HG02763 (cell line): ENCODE measurements around the gene HSDL2.
"Not testable (repeated sequence)": the region's sequence is repeated elsewhere in the genome, so short reads cannot be mapped to it uniquely, and the experiment has no call there.

Experiments used
- ATAC-seq: cut with Tn5 transposase; IDR thresholded peaks from one replicate; pipeline ENCODE4 v1.9.1; 2021; ENCODE audit warnings: mild to moderate bottlenecking, moderate library complexity; ENCODE audit not compliant: unreplicated experiment

HSDL2 gene

GRCh38 chr9:112393146-112393545 is 13.2 kb downstream of the HSDL2 start:
- not testable (repeated sequence) for ATAC-seq

- no peak for ATAC-seq
These were observed 16.5 kb downstream of the HSDL2 start for GRCh38 chr9:112396416-112396815.

GRCh38 chr9:112396872-112397271 is 17.0 kb downstream of the HSDL2 start:
- no peak for ATAC-seq

GRCh38 chr9:112401175-112401815 is 21.4 kb downstream of the HSDL2 start:
- no peak for ATAC-seq

GRCh38 chr9:112403614-112404201 is 23.8 kb downstream of the HSDL2 start:
- ATAC-seq: no peak

- no peak for ATAC-seq
These were observed 24.6 kb downstream of the HSDL2 start for GRCh38 chr9:112404508-112404932.

- ATAC-seq: no peak
These were observed 28.4 kb downstream of the HSDL2 start for GRCh38 chr9:112408275-112408674.

GRCh38 chr9:112408819-112409218 is 28.9 kb downstream of the HSDL2 start:
- no peak for ATAC-seq

GRCh38 chr9:112409758-112410157 is 29.9 kb downstream of the HSDL2 start:
- no peak for ATAC-seq

GRCh38 chr9:112411626-112412027 is 31.7 kb downstream of the HSDL2 start:
- no peak for ATAC-seq

- not testable (repeated sequence) for ATAC-seq
These were observed 33.8 kb downstream of the HSDL2 start for GRCh38 chr9:112413728-112414127.

- ATAC-seq: no peak
These were observed 40.3 kb downstream of the HSDL2 start for GRCh38 chr9:112420208-112420607.

- no peak for ATAC-seq
These were observed 41.9 kb downstream of the HSDL2 start for GRCh38 chr9:112421771-112422222.

GRCh38 chr9:112422417-112423148 is 42.7 kb downstream of the HSDL2 start:
- ATAC-seq: no peak

- ATAC-seq: no peak
These were observed 50.2 kb downstream of the HSDL2 start for GRCh38 chr9:112430006-112430522.

- ATAC-seq: no peak
These were observed 53.8 kb downstream of the HSDL2 start for GRCh38 chr9:112433499-112434392.

- no peak for ATAC-seq
These were observed 54.6 kb downstream of the HSDL2 start for GRCh38 chr9:112434487-112434886.

- ATAC-seq: no peak
These were observed 57.5 kb downstream of the HSDL2 start for GRCh38 chr9:112437406-112437805.

GRCh38 chr9:112439171-112439570 is 59.3 kb downstream of the HSDL2 start:
- no peak for ATAC-seq

- ATAC-seq: no peak
These were observed 59.9 kb downstream of the HSDL2 start for GRCh38 chr9:112439825-112440224.

- no peak for ATAC-seq
These were observed 63.3 kb downstream of the HSDL2 start for GRCh38 chr9:112443200-112443599.
